ENCODE data around the gene CTDSPL2. TPM values are rescaled to one million over a fixed set of nuclear protein-coding genes. Genes with fewer than 3 reads are reported as not detected.

Gene CTDSPL2
- total and polyA plus RNA-seq, 10 donors: 5.2 to 73.7 (median 51.5) TPM

DNA sequence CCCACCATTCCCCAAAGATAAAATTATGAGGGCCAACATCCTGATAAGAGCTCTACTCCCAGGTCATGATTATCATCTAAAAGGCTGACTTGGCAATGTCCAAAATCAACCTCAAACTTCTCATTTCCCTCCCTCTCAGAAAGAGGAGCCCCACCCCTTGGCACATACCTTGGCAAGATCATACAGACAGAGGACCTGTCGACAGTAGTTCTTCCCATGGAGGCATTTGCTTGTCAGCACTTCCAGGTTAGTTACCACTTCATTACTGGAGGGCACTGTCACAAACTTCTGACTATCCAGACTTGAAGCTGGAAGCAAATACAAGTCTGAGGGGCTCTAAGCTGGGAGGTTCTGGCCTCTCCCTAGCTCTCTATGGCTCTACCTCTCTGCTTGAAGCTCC, 147.3 kb downstream of the CTDSPL2 start:
- Histone ChIP-seq H3K4me1 (peaks cover 3 to 16% (median 12%) of the 10 kb centered on the region in 6 donors), H3K27ac (peak overlapping the region in 1 of 8 donors; percentile 28), H3K9me3 (no peaks in the 10 kb centered on the region), H3K4me3 (no peak overlapping the region), H3K27me3 (replicated peaks in 1 of 7) (no peaks in the 10 kb centered on the region), H3K36me3 (peaks cover 0 to 99% (median 40%) of the 10 kb centered on the region in 6 donors)
- no peak for DNase-seq
- WGBS, 5 donors: 69 to 91% (median 84%) methylated on average over 1 of the region's 1 CpG
- TF ChIP-seq, protein P1, sequence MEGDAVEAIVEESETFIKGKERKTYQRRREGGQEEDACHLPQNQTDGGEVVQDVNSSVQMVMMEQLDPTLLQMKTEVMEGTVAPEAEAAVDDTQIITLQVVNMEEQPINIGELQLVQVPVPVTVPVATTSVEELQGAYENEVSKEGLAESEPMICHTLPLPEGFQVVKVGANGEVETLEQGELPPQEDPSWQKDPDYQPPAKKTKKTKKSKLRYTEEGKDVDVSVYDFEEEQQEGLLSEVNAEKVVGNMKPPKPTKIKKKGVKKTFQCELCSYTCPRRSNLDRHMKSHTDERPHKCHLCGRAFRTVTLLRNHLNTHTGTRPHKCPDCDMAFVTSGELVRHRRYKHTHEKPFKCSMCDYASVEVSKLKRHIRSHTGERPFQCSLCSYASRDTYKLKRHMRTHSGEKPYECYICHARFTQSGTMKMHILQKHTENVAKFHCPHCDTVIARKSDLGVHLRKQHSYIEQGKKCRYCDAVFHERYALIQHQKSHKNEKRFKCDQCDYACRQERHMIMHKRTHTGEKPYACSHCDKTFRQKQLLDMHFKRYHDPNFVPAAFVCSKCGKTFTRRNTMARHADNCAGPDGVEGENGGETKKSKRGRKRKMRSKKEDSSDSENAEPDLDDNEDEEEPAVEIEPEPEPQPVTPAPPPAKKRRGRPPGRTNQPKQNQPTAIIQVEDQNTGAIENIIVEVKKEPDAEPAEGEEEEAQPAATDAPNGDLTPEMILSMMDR (IDR thresholded peaks at IDR 0.05 in 8 of 11, conservative IDR thresholded peaks at IDR 0.05 in 3 of 11): no peak
- TF ChIP-seq POLR2AphosphoS5 (IDR thresholded peaks at IDR 0.05) (no peak), POLR2A (IDR thresholded peaks at IDR 0.05) (no peak)
- intact Hi-C loops (cut with DNase I; ENCODE audit: low total_unique reads): no loop called here

Other genes with a start within 250 kb of the CTDSPL2 start
- 1 to 10 TPM in 1 of 7 donors, under 1 TPM in 5, not detected in 1; 0.32 to 1.0 (median 0.51) TPM for gene FRMD5, start 232.4 kb upstream of the CTDSPL2 start, total RNA-seq
- gene FRMD5, start 232.4 kb upstream of the CTDSPL2 start, polyA plus RNA-seq: under 1 TPM; 0.09 to 0.51 (median 0.09) TPM
- gene GOLM2, start 138.9 kb upstream of the CTDSPL2 start, total RNA-seq: 10 to 100 TPM; 65.8 to 84.3 (median 73.1) TPM
- gene GOLM2, start 138.9 kb upstream of the CTDSPL2 start, polyA plus RNA-seq: 10 to 100 TPM; 21.5 to 27.8 (median 26.1) TPM
- gene EIF3J, start 109.5 kb downstream of the CTDSPL2 start, total RNA-seq: 10 to 100 TPM; 41.6 to 65.0 (median 55.5) TPM
- gene EIF3J, start 109.5 kb downstream of the CTDSPL2 start, polyA plus RNA-seq: 10 to 100 TPM; 23.9 to 38.8 (median 35.3) TPM
- 100 to 1,000 TPM; 119 to 218 (median 143) TPM for gene SPG11, start 236.0 kb downstream of the CTDSPL2 start, total RNA-seq
- gene SPG11, start 236.0 kb downstream of the CTDSPL2 start, polyA plus RNA-seq: 10 to 100 TPM; 37.4 to 53.2 (median 41.2) TPM